ENCODE measurements around the gene GPATCH8.

DNA sequence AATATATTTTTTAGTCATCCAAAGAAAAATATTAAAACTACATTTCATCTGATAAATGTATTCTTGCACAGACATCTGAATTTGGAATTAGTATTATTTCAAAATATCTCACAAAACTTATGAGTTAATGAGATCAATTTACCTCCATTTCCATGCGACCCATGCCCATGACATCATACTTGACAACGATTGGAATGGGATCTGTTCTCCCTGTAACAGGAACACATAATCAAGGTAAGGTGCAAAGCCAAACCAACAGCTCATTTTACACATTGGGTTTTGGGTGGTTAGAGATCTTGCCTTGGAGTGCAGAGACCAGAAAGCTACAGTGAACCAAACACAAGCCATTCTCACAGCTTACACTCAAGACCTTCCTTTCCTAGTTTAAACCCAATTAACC lies 66.9 kb downstream of the GPATCH8 start:
- TF ChIP-seq, protein P1, sequence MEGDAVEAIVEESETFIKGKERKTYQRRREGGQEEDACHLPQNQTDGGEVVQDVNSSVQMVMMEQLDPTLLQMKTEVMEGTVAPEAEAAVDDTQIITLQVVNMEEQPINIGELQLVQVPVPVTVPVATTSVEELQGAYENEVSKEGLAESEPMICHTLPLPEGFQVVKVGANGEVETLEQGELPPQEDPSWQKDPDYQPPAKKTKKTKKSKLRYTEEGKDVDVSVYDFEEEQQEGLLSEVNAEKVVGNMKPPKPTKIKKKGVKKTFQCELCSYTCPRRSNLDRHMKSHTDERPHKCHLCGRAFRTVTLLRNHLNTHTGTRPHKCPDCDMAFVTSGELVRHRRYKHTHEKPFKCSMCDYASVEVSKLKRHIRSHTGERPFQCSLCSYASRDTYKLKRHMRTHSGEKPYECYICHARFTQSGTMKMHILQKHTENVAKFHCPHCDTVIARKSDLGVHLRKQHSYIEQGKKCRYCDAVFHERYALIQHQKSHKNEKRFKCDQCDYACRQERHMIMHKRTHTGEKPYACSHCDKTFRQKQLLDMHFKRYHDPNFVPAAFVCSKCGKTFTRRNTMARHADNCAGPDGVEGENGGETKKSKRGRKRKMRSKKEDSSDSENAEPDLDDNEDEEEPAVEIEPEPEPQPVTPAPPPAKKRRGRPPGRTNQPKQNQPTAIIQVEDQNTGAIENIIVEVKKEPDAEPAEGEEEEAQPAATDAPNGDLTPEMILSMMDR (conservative IDR thresholded peaks at IDR 0.05 in 1 of 2, IDR thresholded peaks at IDR 0.05 in 1 of 2; ENCODE audit: extremely low read depth in 1 of 2, insufficient read depth in 1 of 2, low read depth in 1 of 2, low read length in 2 of 2), result no peak
- TF ChIP-seq EZH2 (IDR thresholded peaks at IDR 0.05; ENCODE audit: borderline replicate concordance, low read length), result no peak

Data from mammary epithelial cell (primary cell).